OCI-LY1 (cell line): ENCODE data around the gene NR1D2.

Source experiments
- CTCF ChIP-seq: fragments of 200-600 bp; sonication (generic), shearing (Covaris generic); IDR thresholded peaks from 2 replicates; pipeline ENCODE4 v1.5.1; 2017; ENCODE audit warnings: mild to moderate bottlenecking, antibody characterized with exemption, low read length, moderate library complexity, mixed read lengths
- EZH2 ChIP-seq: fragments of 200-600 bp; sonication (generic), shearing (Covaris generic); IDR thresholded peaks from 2 replicates; pipeline ENCODE4 v1.8.0; 2017; ENCODE audit warnings: borderline replicate concordance, mixed run types, mild to moderate bottlenecking, antibody characterized with exemption, low read length, moderate library complexity, mixed read lengths

DNA sequence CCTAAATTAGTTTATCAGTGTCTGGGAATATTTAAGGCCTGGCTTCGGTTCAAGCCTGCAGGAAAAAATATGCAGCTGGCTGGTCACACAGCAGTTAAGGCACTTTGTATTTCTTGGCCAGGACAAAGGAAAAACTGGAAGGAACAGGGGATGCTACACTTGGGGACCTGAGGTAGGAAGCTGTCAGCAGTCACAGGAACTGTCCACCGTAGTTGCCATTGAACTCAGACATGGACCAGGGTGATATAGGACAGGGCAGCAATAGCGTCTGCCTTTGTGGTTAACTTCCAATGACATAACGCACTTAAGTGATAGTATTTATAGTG lies 49.1 kb downstream of the NR1D2 start:
- no peak for TF ChIP-seq CTCF
- no peak for TF ChIP-seq EZH2
